ENCODE results near the gene TMEM178A.
"Not testable (repeated sequence)": the region's sequence is repeated elsewhere in the genome, so short reads cannot be mapped to it uniquely, and the experiment has no call there.

Gene TMEM178A

GRCh38 chr2:39623917-39624316, 41.8 kb upstream of the TMEM178A start:
- Histone ChIP-seq H3K4me2 (ENCODE audit: low read length) (no peak overlapping the region), H3K4me1 (ENCODE audit: control insufficient read depth, low read length) (no peaks in the 10 kb centered on the region), H3K9me2 (replicated peaks; ENCODE audit: control insufficient read depth, low read length) (no peaks in the 10 kb centered on the region), H3K4me3 (ENCODE audit: low read length) (no peak overlapping the region), H3K9me3 (ENCODE audit: control insufficient read depth, insufficient read depth, low read length) (no peaks in the 10 kb centered on the region), H3F3A (ENCODE audit: control insufficient read depth, insufficient read depth) (no peaks in the 10 kb centered on the region), H3K36me3 (ENCODE audit: control insufficient read depth, low read length) (no peaks in the 10 kb centered on the region), H4K20me1 (ENCODE audit: control insufficient read depth, insufficient read depth, low read depth, low read length) (no peaks in the 10 kb centered on the region), H3K27me3 (ENCODE audit: control insufficient read depth, low read length) (0 out of 2 replicates have a peak, but pooled peaks cover 2% of the 10 kb centered on the region), H3K79me2 (ENCODE audit: control insufficient read depth, low read length) (no peaks in the 10 kb centered on the region), H3K27ac (ENCODE audit: low read depth, low read length) (no peak overlapping the region)
- TF ChIP-seq CTCF (IDR thresholded peaks at IDR 0.05; ENCODE audit: low read depth, low read length, poor library complexity, severe bottlenecking) (no peak), EZH2phosphoT487 (IDR thresholded peaks at IDR 0.05; ENCODE audit: borderline replicate concordance, low read length) (no peak)

- Histone ChIP-seq H3K9me2 (replicated peaks; ENCODE audit: control insufficient read depth, low read length) (no peaks in the 10 kb centered on the region), H3K4me1 (ENCODE audit: control insufficient read depth, low read length) (no peaks in the 10 kb centered on the region), H3K4me3 (ENCODE audit: low read length) (no peak overlapping the region), H3K9me3 (ENCODE audit: control insufficient read depth, insufficient read depth, low read length) (no peaks in the 10 kb centered on the region), H3F3A (ENCODE audit: control insufficient read depth, insufficient read depth) (no peaks in the 10 kb centered on the region), H3K79me2 (ENCODE audit: control insufficient read depth, low read length) (no peaks in the 10 kb centered on the region), H3K27me3 (ENCODE audit: control insufficient read depth, low read length) (0 out of 2 replicates have a peak, but pooled peaks cover 2% of the 10 kb centered on the region), H4K20me1 (ENCODE audit: control insufficient read depth, insufficient read depth, low read depth, low read length) (no peaks in the 10 kb centered on the region), H3K4me2 (ENCODE audit: low read length) (no peak overlapping the region), H3K36me3 (ENCODE audit: control insufficient read depth, low read length) (no peaks in the 10 kb centered on the region), H3K27ac (ENCODE audit: low read depth, low read length) (no peak overlapping the region)
- TF ChIP-seq CTCF (IDR thresholded peaks at IDR 0.05; ENCODE audit: low read depth, low read length, poor library complexity, severe bottlenecking) (no peak), EZH2phosphoT487 (IDR thresholded peaks at IDR 0.05; ENCODE audit: borderline replicate concordance, low read length) (no peak)
Observed at GRCh38 chr2:39625193-39625926, 40.4 kb upstream of the TMEM178A start.

GRCh38 chr2:39625927-39626270, 39.8 kb upstream of the TMEM178A start:
- no peaks in the 10 kb centered on the region for H3K9me2 ChIP-seq (replicated peaks; ENCODE audit: control insufficient read depth, low read length)
- no peaks in the 10 kb centered on the region for H3K4me1 ChIP-seq (ENCODE audit: control insufficient read depth, low read length)
- no peaks in the 10 kb centered on the region for H3K79me2 ChIP-seq (ENCODE audit: control insufficient read depth, low read length)
- no peaks in the 10 kb centered on the region for H3F3A ChIP-seq (ENCODE audit: control insufficient read depth, insufficient read depth)
- H3K36me3 ChIP-seq (ENCODE audit: control insufficient read depth, low read length): no peaks in the 10 kb centered on the region
- H3K4me2 ChIP-seq (ENCODE audit: low read length): no peak overlapping the region
- H4K20me1 ChIP-seq (ENCODE audit: control insufficient read depth, insufficient read depth, low read depth, low read length): no peaks in the 10 kb centered on the region
- H3K27me3 ChIP-seq (ENCODE audit: control insufficient read depth, low read length): no peaks in the 10 kb centered on the region
- no peaks in the 10 kb centered on the region for H3K9me3 ChIP-seq (ENCODE audit: control insufficient read depth, insufficient read depth, low read length)
- H3K4me3 ChIP-seq (ENCODE audit: low read length): no peak overlapping the region
- no peak overlapping the region for H3K27ac ChIP-seq (ENCODE audit: low read depth, low read length)
- TF ChIP-seq EZH2phosphoT487 (IDR thresholded peaks at IDR 0.05; ENCODE audit: borderline replicate concordance, low read length) (no peak), CTCF (IDR thresholded peaks at IDR 0.05; ENCODE audit: low read depth, low read length, poor library complexity, severe bottlenecking) (no peak)

- not testable (repeated sequence) for H3K4me2 ChIP-seq (ENCODE audit: low read length); H3K4me1 ChIP-seq (ENCODE audit: control insufficient read depth, low read length); H3K9me2 ChIP-seq (replicated peaks; ENCODE audit: control insufficient read depth, low read length); H3K36me3 ChIP-seq (ENCODE audit: control insufficient read depth, low read length); H3K27me3 ChIP-seq (ENCODE audit: control insufficient read depth, low read length); H4K20me1 ChIP-seq (ENCODE audit: control insufficient read depth, insufficient read depth, low read depth, low read length); H3K79me2 ChIP-seq (ENCODE audit: control insufficient read depth, low read length); H3K9me3 ChIP-seq (ENCODE audit: control insufficient read depth, insufficient read depth, low read length); H3K27ac ChIP-seq (ENCODE audit: low read depth, low read length); H3F3A ChIP-seq (ENCODE audit: control insufficient read depth, insufficient read depth); H3K4me3 ChIP-seq (ENCODE audit: low read length)
Observed at GRCh38 chr2:39628346-39628745, 37.4 kb upstream of the TMEM178A start.
